Measurements from ENCODE around the gene EPC1. TPM values are rescaled to one million over a fixed set of nuclear protein-coding genes. Genes with fewer than 3 reads are reported as not detected.

EPC1 gene
- total and polyA plus RNA-seq, 2 donors (not counting 1 experiment from before 2014, with no cell fraction given), result 22.7 to 28.1 TPM

- Histone ChIP-seq H3K4me1 (ENCODE audit: control insufficient read depth, extremely low read depth, insufficient read depth, low read length) (no peaks in the 10 kb centered on the region), H3K4me3 (replicated peaks in 1 of 4; ENCODE audit: control extremely low read depth in 1 of 4, insufficient read depth in 1 of 4, low read depth in 3 of 4, low read length in 4 of 4) (no peak overlapping the region), H3K9ac (ENCODE audit: insufficient read depth, low read length) (no peak overlapping the region), H3K27me3 (ENCODE audit: control insufficient read depth, insufficient read depth, low read length) (no peaks in the 10 kb centered on the region), H3K36me3 (ENCODE audit: control insufficient read depth, insufficient read depth, low read length) (no peaks in the 10 kb centered on the region), H4K20me1 (ENCODE audit: control insufficient read depth, extremely low read depth, insufficient read depth, low read length) (no peaks in the 10 kb centered on the region), H3K9me3 (ENCODE audit: control insufficient read depth, insufficient read depth, low read depth, low read length) (no peaks in the 10 kb centered on the region), H3K4me2 (ENCODE audit: extremely low read depth, insufficient read depth, low read length) (no peak overlapping the region), H3K27ac (ENCODE audit: insufficient read depth, low read length) (no peak overlapping the region), H3K79me2 (ENCODE audit: control insufficient read depth, insufficient read depth, low read length) (no peaks in the 10 kb centered on the region), H2AFZ (ENCODE audit: low read length) (no peak overlapping the region)
- no peak for DNase-seq (ENCODE audit: low read depth in 2 of 2)
- no peak for TF ChIP-seq EZH2 (IDR thresholded peaks at IDR 0.05; ENCODE audit: low read length, missing control alignments)
- TF ChIP-seq, protein P1, sequence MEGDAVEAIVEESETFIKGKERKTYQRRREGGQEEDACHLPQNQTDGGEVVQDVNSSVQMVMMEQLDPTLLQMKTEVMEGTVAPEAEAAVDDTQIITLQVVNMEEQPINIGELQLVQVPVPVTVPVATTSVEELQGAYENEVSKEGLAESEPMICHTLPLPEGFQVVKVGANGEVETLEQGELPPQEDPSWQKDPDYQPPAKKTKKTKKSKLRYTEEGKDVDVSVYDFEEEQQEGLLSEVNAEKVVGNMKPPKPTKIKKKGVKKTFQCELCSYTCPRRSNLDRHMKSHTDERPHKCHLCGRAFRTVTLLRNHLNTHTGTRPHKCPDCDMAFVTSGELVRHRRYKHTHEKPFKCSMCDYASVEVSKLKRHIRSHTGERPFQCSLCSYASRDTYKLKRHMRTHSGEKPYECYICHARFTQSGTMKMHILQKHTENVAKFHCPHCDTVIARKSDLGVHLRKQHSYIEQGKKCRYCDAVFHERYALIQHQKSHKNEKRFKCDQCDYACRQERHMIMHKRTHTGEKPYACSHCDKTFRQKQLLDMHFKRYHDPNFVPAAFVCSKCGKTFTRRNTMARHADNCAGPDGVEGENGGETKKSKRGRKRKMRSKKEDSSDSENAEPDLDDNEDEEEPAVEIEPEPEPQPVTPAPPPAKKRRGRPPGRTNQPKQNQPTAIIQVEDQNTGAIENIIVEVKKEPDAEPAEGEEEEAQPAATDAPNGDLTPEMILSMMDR (conservative IDR thresholded peaks at IDR 0.05 in 1 of 2, IDR thresholded peaks at IDR 0.05 in 1 of 2; ENCODE audit: low read depth in 1 of 2, low read length in 2 of 2), result no peak
These were observed 43.2 kb upstream of the EPC1 start for GRCh38 chr10:32390193-32390592.

DNA sequence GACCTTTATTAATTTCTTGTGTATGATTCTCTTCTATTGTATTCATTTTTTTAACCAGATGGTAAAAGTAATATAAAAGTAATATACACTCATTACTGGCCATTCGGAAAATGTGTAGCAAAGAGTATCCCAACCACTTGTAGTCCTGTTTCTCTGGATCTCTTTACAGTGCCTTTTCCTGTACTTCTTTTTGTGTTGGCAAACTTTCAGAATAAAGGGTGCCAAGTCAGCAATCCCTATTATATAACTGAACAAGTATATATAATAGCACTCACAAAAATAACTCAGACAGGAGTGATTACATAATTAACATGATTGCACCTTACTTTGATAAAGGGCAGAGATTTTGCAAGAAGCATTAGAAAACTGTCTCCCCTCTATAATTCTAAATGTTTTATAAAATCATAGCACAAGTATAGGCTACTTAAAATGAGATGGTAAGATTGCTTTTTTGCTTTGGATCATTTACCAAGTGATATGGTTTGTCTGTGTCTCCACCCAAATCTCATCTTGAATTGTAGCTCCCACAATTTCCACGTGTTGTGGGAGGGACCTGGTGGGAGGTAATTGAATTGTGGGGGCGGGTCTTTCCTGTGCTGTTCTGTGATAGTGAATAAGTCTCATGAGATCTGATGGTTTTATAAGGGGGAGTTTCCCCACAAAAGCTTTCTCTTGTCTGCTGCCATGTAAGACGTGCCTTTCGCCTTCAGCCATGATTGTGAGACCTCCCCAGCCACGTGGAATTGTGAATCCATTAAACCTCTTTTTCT, 41.5 kb upstream of the EPC1 start:
- TF ChIP-seq EZH2 (IDR thresholded peaks at IDR 0.05; ENCODE audit: low read length, missing control alignments), result no peak
- TF ChIP-seq, protein P1 (conservative IDR thresholded peaks at IDR 0.05 in 1 of 2, IDR thresholded peaks at IDR 0.05 in 1 of 2; ENCODE audit: low read depth in 1 of 2, low read length in 2 of 2), result no peak
- no peak for DNase-seq (ENCODE audit: low read depth in 2 of 2)

GRCh38 chr10:32386623-32387260, 39.8 kb upstream of the EPC1 start:
- Histone ChIP-seq H3K9me3 (ENCODE audit: control insufficient read depth, insufficient read depth, low read depth, low read length) (no peaks in the 10 kb centered on the region), H3K27me3 (ENCODE audit: control insufficient read depth, insufficient read depth, low read length) (no peaks in the 10 kb centered on the region), H3K36me3 (ENCODE audit: control insufficient read depth, insufficient read depth, low read length) (no peaks in the 10 kb centered on the region), H3K79me2 (ENCODE audit: control insufficient read depth, insufficient read depth, low read length) (no peaks in the 10 kb centered on the region), H3K4me2 (ENCODE audit: extremely low read depth, insufficient read depth, low read length) (no peak overlapping the region), H3K9ac (ENCODE audit: insufficient read depth, low read length) (no peak overlapping the region), H3K4me3 (replicated peaks in 1 of 4; ENCODE audit: control extremely low read depth in 1 of 4, insufficient read depth in 1 of 4, low read depth in 3 of 4, low read length in 4 of 4) (peak overlapping the region in 1 of 4 experiments; percentile 2), H4K20me1 (ENCODE audit: control insufficient read depth, extremely low read depth, insufficient read depth, low read length) (no peaks in the 10 kb centered on the region), H3K27ac (ENCODE audit: insufficient read depth, low read length) (no peak overlapping the region), H2AFZ (ENCODE audit: low read length) (peak overlapping the region; percentile 18), H3K4me1 (ENCODE audit: control insufficient read depth, extremely low read depth, insufficient read depth, low read length) (no peaks in the 10 kb centered on the region)
- peak in 1 of 2 donors; percentile 48 for DNase-seq (ENCODE audit: low read depth in 2 of 2)
- no peak for TF ChIP-seq EZH2 (IDR thresholded peaks at IDR 0.05; ENCODE audit: low read length, missing control alignments)
- TF ChIP-seq, protein P1 (conservative IDR thresholded peaks at IDR 0.05 in 1 of 2, IDR thresholded peaks at IDR 0.05 in 1 of 2; ENCODE audit: low read depth in 1 of 2, low read length in 2 of 2), result no peak

More for the DNA sequence above, 41.5 kb upstream of the EPC1 start:
- H3K27me3 ChIP-seq (ENCODE audit: control insufficient read depth, insufficient read depth, low read length), result no peaks in the 10 kb centered on the region
- no peak overlapping the region for H3K27ac ChIP-seq (ENCODE audit: insufficient read depth, low read length)
- H3K4me1 ChIP-seq (ENCODE audit: control insufficient read depth, extremely low read depth, insufficient read depth, low read length), result no peaks in the 10 kb centered on the region
- H2AFZ ChIP-seq (ENCODE audit: low read length), result no peak overlapping the region
- H3K36me3 ChIP-seq (ENCODE audit: control insufficient read depth, insufficient read depth, low read length), result no peaks in the 10 kb centered on the region
- no peaks in the 10 kb centered on the region for H3K79me2 ChIP-seq (ENCODE audit: control insufficient read depth, insufficient read depth, low read length)
- no peak overlapping the region for H3K4me3 ChIP-seq (replicated peaks in 1 of 4; ENCODE audit: control extremely low read depth in 1 of 4, insufficient read depth in 1 of 4, low read depth in 3 of 4, low read length in 4 of 4)
- no peaks in the 10 kb centered on the region for H4K20me1 ChIP-seq (ENCODE audit: control insufficient read depth, extremely low read depth, insufficient read depth, low read length)
- no peak overlapping the region for H3K4me2 ChIP-seq (ENCODE audit: extremely low read depth, insufficient read depth, low read length)
- no peaks in the 10 kb centered on the region for H3K9me3 ChIP-seq (ENCODE audit: control insufficient read depth, insufficient read depth, low read depth, low read length)
- H3K9ac ChIP-seq (ENCODE audit: insufficient read depth, low read length), result no peak overlapping the region
